ENCODE data around the gene AATK.

AATK gene

DNA sequence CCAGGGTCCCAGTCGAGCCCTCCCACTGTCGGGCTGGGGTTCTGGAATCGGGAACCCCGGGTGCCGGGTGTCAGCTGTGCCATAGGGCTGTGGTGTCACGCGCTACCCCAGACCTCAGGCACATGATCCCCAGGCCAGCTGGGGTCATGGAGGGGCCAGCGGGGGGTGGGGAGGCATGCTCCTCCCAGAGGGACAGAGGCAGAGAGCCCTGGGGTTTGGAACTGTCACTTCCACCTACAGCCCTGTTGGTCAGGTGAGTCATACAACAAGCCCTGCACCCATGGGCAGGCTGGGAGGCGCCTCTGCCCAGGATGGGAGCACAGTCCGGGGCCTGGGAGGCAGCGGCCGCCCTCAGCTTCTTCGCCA, 68.1 kb downstream of the AATK start:
- ATAC-seq, result no peak
- TF ChIP-seq ZFP3 (CRISPR knock-in tag; IDR thresholded peaks at IDR 0.05) (no peak), TOX (CRISPR knock-in tag; IDR thresholded peaks at IDR 0.05; ENCODE audit: borderline replicate concordance) (no peak), OSR1 (CRISPR knock-in tag; IDR thresholded peaks at IDR 0.05) (no peak), RARB (CRISPR knock-in tag; IDR thresholded peaks at IDR 0.05) (no peak), ZFP30 (CRISPR knock-in tag; IDR thresholded peaks at IDR 0.05) (no peak), ISL1 (CRISPR knock-in tag; IDR thresholded peaks at IDR 0.05) (no peak), GLIS3 (CRISPR knock-in tag; IDR thresholded peaks at IDR 0.05) (no peak), BACH2 (CRISPR knock-in tag; IDR thresholded peaks at IDR 0.05; ENCODE audit: borderline replicate concordance) (no peak)
- TF ChIP-seq, protein P1, sequence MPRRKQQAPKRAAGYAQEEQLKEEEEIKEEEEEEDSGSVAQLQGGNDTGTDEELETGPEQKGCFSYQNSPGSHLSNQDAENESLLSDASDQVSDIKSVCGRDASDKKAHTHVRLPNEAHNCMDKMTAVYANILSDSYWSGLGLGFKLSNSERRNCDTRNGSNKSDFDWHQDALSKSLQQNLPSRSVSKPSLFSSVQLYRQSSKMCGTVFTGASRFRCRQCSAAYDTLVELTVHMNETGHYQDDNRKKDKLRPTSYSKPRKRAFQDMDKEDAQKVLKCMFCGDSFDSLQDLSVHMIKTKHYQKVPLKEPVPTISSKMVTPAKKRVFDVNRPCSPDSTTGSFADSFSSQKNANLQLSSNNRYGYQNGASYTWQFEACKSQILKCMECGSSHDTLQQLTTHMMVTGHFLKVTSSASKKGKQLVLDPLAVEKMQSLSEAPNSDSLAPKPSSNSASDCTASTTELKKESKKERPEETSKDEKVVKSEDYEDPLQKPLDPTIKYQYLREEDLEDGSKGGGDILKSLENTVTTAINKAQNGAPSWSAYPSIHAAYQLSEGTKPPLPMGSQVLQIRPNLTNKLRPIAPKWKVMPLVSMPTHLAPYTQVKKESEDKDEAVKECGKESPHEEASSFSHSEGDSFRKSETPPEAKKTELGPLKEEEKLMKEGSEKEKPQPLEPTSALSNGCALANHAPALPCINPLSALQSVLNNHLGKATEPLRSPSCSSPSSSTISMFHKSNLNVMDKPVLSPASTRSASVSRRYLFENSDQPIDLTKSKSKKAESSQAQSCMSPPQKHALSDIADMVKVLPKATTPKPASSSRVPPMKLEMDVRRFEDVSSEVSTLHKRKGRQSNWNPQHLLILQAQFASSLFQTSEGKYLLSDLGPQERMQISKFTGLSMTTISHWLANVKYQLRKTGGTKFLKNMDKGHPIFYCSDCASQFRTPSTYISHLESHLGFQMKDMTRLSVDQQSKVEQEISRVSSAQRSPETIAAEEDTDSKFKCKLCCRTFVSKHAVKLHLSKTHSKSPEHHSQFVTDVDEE (CRISPR knock-in tag; IDR thresholded peaks at IDR 0.05), result no peak

GRCh38 chr17:81097134-81097942, 68.7 kb downstream of the AATK start:
- peak; percentile 71 for ATAC-seq
- TF ChIP-seq ESRRG (CRISPR knock-in tag; IDR thresholded peaks at IDR 0.05) (no peak), SNAI2 (CRISPR knock-in tag; IDR thresholded peaks at IDR 0.05) (no peak), ZNF8 (CRISPR knock-in tag; IDR thresholded peaks at IDR 0.05) (no peak), ZFP3 (CRISPR knock-in tag; IDR thresholded peaks at IDR 0.05) (no peak), ARNTL (CRISPR knock-in tag; IDR thresholded peaks at IDR 0.05; ENCODE audit: borderline replicate concordance, low read depth) (no peak), CSDC2 (CRISPR knock-in tag; IDR thresholded peaks at IDR 0.05) (no peak), PPARA (CRISPR knock-in tag; IDR thresholded peaks at IDR 0.05; ENCODE audit: borderline replicate concordance) (no peak), TOX (CRISPR knock-in tag; IDR thresholded peaks at IDR 0.05; ENCODE audit: borderline replicate concordance) (no peak), RARB (CRISPR knock-in tag; IDR thresholded peaks at IDR 0.05) (no peak), ZFP30 (CRISPR knock-in tag; IDR thresholded peaks at IDR 0.05) (no peak)
- TF ChIP-seq, protein P2, sequence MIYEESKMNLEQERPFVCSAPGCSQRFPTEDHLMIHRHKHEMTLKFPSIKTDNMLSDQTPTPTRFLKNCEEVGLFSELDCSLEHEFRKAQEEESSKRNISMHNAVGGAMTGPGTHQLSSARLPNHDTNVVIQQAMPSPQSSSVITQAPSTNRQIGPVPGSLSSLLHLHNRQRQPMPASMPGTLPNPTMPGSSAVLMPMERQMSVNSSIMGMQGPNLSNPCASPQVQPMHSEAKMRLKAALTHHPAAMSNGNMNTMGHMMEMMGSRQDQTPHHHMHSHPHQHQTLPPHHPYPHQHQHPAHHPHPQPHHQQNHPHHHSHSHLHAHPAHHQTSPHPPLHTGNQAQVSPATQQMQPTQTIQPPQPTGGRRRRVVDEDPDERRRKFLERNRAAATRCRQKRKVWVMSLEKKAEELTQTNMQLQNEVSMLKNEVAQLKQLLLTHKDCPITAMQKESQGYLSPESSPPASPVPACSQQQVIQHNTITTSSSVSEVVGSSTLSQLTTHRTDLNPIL (CRISPR knock-in tag; IDR thresholded peaks at IDR 0.05; ENCODE audit: low read depth), result no peak

- TF ChIP-seq, protein P1 (CRISPR knock-in tag; IDR thresholded peaks at IDR 0.05), result no peak
- TF ChIP-seq, protein P2 (CRISPR knock-in tag; IDR thresholded peaks at IDR 0.05; ENCODE audit: low read depth), result no peak
- TF ChIP-seq SNAI2 (CRISPR knock-in tag; IDR thresholded peaks at IDR 0.05) (no peak), ARNTL (CRISPR knock-in tag; IDR thresholded peaks at IDR 0.05; ENCODE audit: borderline replicate concordance, low read depth) (no peak), OSR1 (CRISPR knock-in tag; IDR thresholded peaks at IDR 0.05) (no peak), ZNF565 (CRISPR knock-in tag; conservative IDR thresholded peaks at IDR 0.05; ENCODE audit: low read depth) (no peak), CSDC2 (CRISPR knock-in tag; IDR thresholded peaks at IDR 0.05) (no peak), POU6F1 (CRISPR knock-in tag; IDR thresholded peaks at IDR 0.05; ENCODE audit: borderline replicate concordance, low read depth) (no peak), ESRRG (CRISPR knock-in tag; IDR thresholded peaks at IDR 0.05) (no peak), ZFP3 (CRISPR knock-in tag; IDR thresholded peaks at IDR 0.05) (no peak), ZNF70 (CRISPR knock-in tag; IDR thresholded peaks at IDR 0.05) (no peak), ZNF8 (CRISPR knock-in tag; IDR thresholded peaks at IDR 0.05) (no peak), ISL1 (CRISPR knock-in tag; IDR thresholded peaks at IDR 0.05) (no peak), TCF4 (CRISPR knock-in tag; IDR thresholded peaks at IDR 0.05; ENCODE audit: borderline replicate concordance) (no peak), GLIS3 (CRISPR knock-in tag; IDR thresholded peaks at IDR 0.05) (no peak), PPARA (CRISPR knock-in tag; IDR thresholded peaks at IDR 0.05; ENCODE audit: borderline replicate concordance) (no peak)
- ATAC-seq, result no peak
Observed at GRCh38 chr17:81096741-81097133, 69.3 kb downstream of the AATK start.

Measured in SK-N-SH treated with all-trans-retinoic acid at 6 μM for 48 hours (cell line).